Urinary bladder (tissue), 4 donors: ENCODE measurements around the gene EXOSC6. TPM values are rescaled to one million over a fixed set of nuclear protein-coding genes. Genes with fewer than 3 reads are reported as not detected.
"Not testable (repeated sequence)": the region's sequence is repeated elsewhere in the genome, so short reads cannot be mapped to it uniquely, and the experiment has no call there.

Experiments used
- DNase-seq: peaks from one replicate; pipeline ENCODE4 v3.0.0-alpha.2; 2015; ENCODE audit errors: extremely low spot score
- H3K27ac ChIP-seq: one replicate; pipeline ENCODE4 v1.5.1; 2013; ENCODE audit warnings: low read depth, mild to moderate bottlenecking, moderate library complexity
- H3K36me3 ChIP-seq: one replicate; pipeline ENCODE4 v1.6.1; 2013; ENCODE audit warnings: mild to moderate bottlenecking, moderate library complexity; ENCODE audit not compliant: insufficient read depth
- H3K4me1 ChIP-seq: one replicate; pipeline ENCODE4 v1.6.1; 2013; ENCODE audit warnings: mild to moderate bottlenecking, moderate library complexity; ENCODE audit not compliant: insufficient read depth
- H3K4me3 ChIP-seq: one replicate; pipeline ENCODE4 v1.5.1; 2013; ENCODE audit warnings: low read depth, low read length
- WGBS: extraction: QIAGEN DNeasy Blood & Tissue Kit; methylation state at CpG from one replicate; pipeline ENCODE4 v1.1.7; 2013; 5-methylcytosine and 5-hydroxymethylcytosine counted together
- polyA plus RNA-seq: library from polyadenylated mRNA; stranded (reverse); fragments of 200-250 nt; gene quantifications from one replicate; pipeline ENCODE4 v1.2.3, GENCODE V29; 2013
- total RNA-seq: library from RNA; depleted of rRNA; stranded (reverse); fragments of >200 nt; gene quantifications from one replicate; pipeline ENCODE4 v1.2.3, GENCODE V29; 2014
- donor health status: healthy with polysubstance abuse.
- donor health status: healthy.

Gene EXOSC6
- total and polyA plus RNA-seq, 2 donors, result 11.1 to 35.5 TPM

GRCh38 chr16:70249697-70250096 is 2.0 kb downstream of the EXOSC6 start:
- H3K4me3 ChIP-seq, H3K36me3 ChIP-seq: not testable (repeated sequence)

GRCh38 chr16:70238773-70239172 is 13.0 kb downstream of the EXOSC6 start:
- H3K4me3 ChIP-seq, H3K36me3 ChIP-seq, DNase-seq, H3K4me1 ChIP-seq, H3K27ac ChIP-seq: not testable (repeated sequence)

More at GRCh38 chr16:70249697-70250096, 2.0 kb downstream of the EXOSC6 start:
- H3K27ac ChIP-seq, H3K4me1 ChIP-seq, DNase-seq: not testable (repeated sequence)
- WGBS, result 89% methylated on average over 4 of the region's 4 CpGs

- DNase-seq, H3K4me1 ChIP-seq, H3K4me3 ChIP-seq, H3K36me3 ChIP-seq, H3K27ac ChIP-seq: not testable (repeated sequence)
- WGBS, result 71% methylated on average over 2 of the region's 3 CpGs
Measured at GRCh38 chr16:70231831-70232230, 19.9 kb downstream of the EXOSC6 start.

GRCh38 chr16:70226024-70226423 is 25.7 kb downstream of the EXOSC6 start:
- not testable (repeated sequence) for H3K4me3 ChIP-seq, DNase-seq, H3K36me3 ChIP-seq, H3K27ac ChIP-seq, H3K4me1 ChIP-seq

- 93% methylated on average over 3 of the region's 4 CpGs for WGBS
- not testable (repeated sequence) for H3K27ac ChIP-seq, H3K4me3 ChIP-seq, H3K36me3 ChIP-seq, H3K4me1 ChIP-seq, DNase-seq
Measured at GRCh38 chr16:70225430-70225829, 26.3 kb downstream of the EXOSC6 start.

- not testable (repeated sequence) for H3K36me3 ChIP-seq, H3K4me3 ChIP-seq, H3K4me1 ChIP-seq, H3K27ac ChIP-seq, DNase-seq
- 95% methylated on average over 19 of the region's 24 CpGs for whole genome bisulfite sequencing
Measured at GRCh38 chr16:70224645-70225044, 27.1 kb downstream of the EXOSC6 start.

- not testable (repeated sequence) for H3K4me3 ChIP-seq, H3K36me3 ChIP-seq, H3K27ac ChIP-seq, H3K4me1 ChIP-seq, DNase-seq
- 72% methylated on average over 1 of the region's 3 CpGs for WGBS
Measured at GRCh38 chr16:70223971-70224513, 27.7 kb downstream of the EXOSC6 start.

GRCh38 chr16:70223216-70223615 is 28.5 kb downstream of the EXOSC6 start:
- not testable (repeated sequence) for H3K36me3 ChIP-seq, H3K4me3 ChIP-seq, DNase-seq, H3K4me1 ChIP-seq, H3K27ac ChIP-seq
- 68% methylated on average over 1 of the region's 2 CpGs for WGBS

- DNase-seq, H3K4me3 ChIP-seq, H3K36me3 ChIP-seq, H3K4me1 ChIP-seq, H3K27ac ChIP-seq: not testable (repeated sequence)
- 79% methylated on average over 2 of the region's 2 CpGs for WGBS
Measured at GRCh38 chr16:70222574-70222973, 29.2 kb downstream of the EXOSC6 start.

GRCh38 chr16:70218586-70218985 is 33.2 kb downstream of the EXOSC6 start:
- H3K36me3 ChIP-seq, DNase-seq, H3K4me1 ChIP-seq, H3K27ac ChIP-seq, H3K4me3 ChIP-seq: not testable (repeated sequence)
- 60% methylated on average over 2 of the region's 2 CpGs for WGBS

GRCh38 chr16:70206382-70206781 is 45.4 kb downstream of the EXOSC6 start:
- H3K36me3 ChIP-seq, DNase-seq, H3K4me3 ChIP-seq, H3K4me1 ChIP-seq, H3K27ac ChIP-seq: not testable (repeated sequence)
- 94% methylated on average over 6 of the region's 6 CpGs for WGBS

- H3K4me1 ChIP-seq, H3K36me3 ChIP-seq, H3K27ac ChIP-seq, H3K4me3 ChIP-seq, DNase-seq: not testable (repeated sequence)
- WGBS, result 96% methylated on average over 37 of the region's 46 CpGs
Measured at GRCh38 chr16:70204668-70205405, 46.9 kb downstream of the EXOSC6 start.

GRCh38 chr16:70204010-70204409 is 47.7 kb downstream of the EXOSC6 start:
- not testable (repeated sequence) for H3K27ac ChIP-seq, H3K4me3 ChIP-seq, H3K4me1 ChIP-seq, H3K36me3 ChIP-seq, DNase-seq
- 95% methylated on average over 16 of the region's 29 CpGs for WGBS

- H3K36me3 ChIP-seq, H3K4me1 ChIP-seq, DNase-seq, H3K4me3 ChIP-seq, H3K27ac ChIP-seq: not testable (repeated sequence)
- WGBS, result 66% methylated on average over 3 of the region's 7 CpGs
Measured at GRCh38 chr16:70203508-70203907, 48.2 kb downstream of the EXOSC6 start.
